Heart left ventricle (tissue), 16 donors: ENCODE results near the gene EPHA7. TPM values are rescaled to one million over a fixed set of nuclear protein-coding genes. Genes with fewer than 3 reads are reported as not detected.

Experiments
- ATAC-seq, 4 donors: fragments of 200-7000 bp; cut with Tn5 transposase; one replicate each; pipeline ENCODE4 v1.9.1; 2020 to 2022; ENCODE audit warnings: moderate library complexity in 4 of 4, mild to moderate bottlenecking in 3 of 4, moderate number of reproducible peaks in 1 of 4
- DNase-seq, 5 donors: peaks; one replicate each; pipeline ENCODE4 v3.0.0-alpha.2; 2020
- H3K27ac ChIP-seq, 12 donors: fragments of 200-600 bp; sonication (generic) in 4 of 12; one replicate each; pipeline versions ENCODE4 v1.5.0 to v1.8.0; 2016 to 2022; ENCODE audit warnings: mild to moderate bottlenecking in 2 of 12
- H3K27me3 ChIP-seq, 9 donors: fragments of 200-600 bp; sonication (generic) in 2 of 9; one replicate each; pipeline versions ENCODE4 v1.5.1 to v1.8.0; 2016 to 2022; ENCODE audit warnings: mild to moderate bottlenecking in 3 of 9
- H3K36me3 ChIP-seq, 9 donors: fragments of 200-600 bp; sonication (generic) in 2 of 9; one replicate each; pipeline versions ENCODE4 v1.5.0 to v1.8.0; 2018 to 2022; ENCODE audit warnings: mild to moderate bottlenecking in 2 of 9
- H3K4me1 ChIP-seq, 12 donors: fragments of 200-600 bp; sonication (generic) in 4 of 12; one replicate each; pipeline versions ENCODE4 v1.5.0 to v1.8.0; 2016 to 2022; ENCODE audit warnings: mild to moderate bottlenecking in 3 of 12
- H3K4me3 ChIP-seq, 12 donors: fragments of 200-600 bp; sonication (generic) in 4 of 12; one replicate each; pipeline versions ENCODE4 v1.5.0 to v1.8.0; 2017 to 2022; ENCODE audit warnings: mild to moderate bottlenecking in 9 of 12, moderate library complexity in 4 of 12
- H3K9me3 ChIP-seq, 12 donors: fragments of 200-600 bp; sonication (generic) in 4 of 12; one replicate each; pipeline versions ENCODE4 v1.5.0 to v1.8.0; 2016 to 2022; ENCODE audit warnings: mild to moderate bottlenecking in 1 of 12
- POLR2A ChIP-seq, 2 donors: fragments of 450-650 bp; IDR thresholded peaks; one replicate each; pipeline ENCODE4 v1.6.1; 2017; ENCODE audit warnings: antibody characterized with exemption in 2 of 2, mild to moderate bottlenecking in 2 of 2, moderate library complexity in 2 of 2
- WGBS, 4 donors: extraction: QIAGEN DNeasy Blood & Tissue Kit in 2 of 4; methylation state at CpG; one replicate each; pipeline versions ENCODE4 v1.1.5 to v1.1.7; 2013 to 2018; 5-methylcytosine and 5-hydroxymethylcytosine counted together
- intact Hi-C, 10 donors: fragments of 100-400 bp; cut with DNase I; formaldehyde crosslinking; loops; one replicate each; pipeline versions ENCODE4 v1.11.1 to v1.14.2; 2022
- polyA plus RNA-seq, 2 donors: library from polyadenylated mRNA; stranded (reverse); fragments of 200-250 nt; gene quantifications; one replicate each; pipeline ENCODE4 v1.2.3, GENCODE V29; 2013
- total RNA-seq, 9 donors: library from RNA; depleted of rRNA in 2 of 9; stranded (reverse); fragments of >200 nt in 2 of 9; fragmentation: NEBNext Ultra II Directional in 3 of 9; extraction: Animal tissue kit (Norgen Biotek cat#: 25700) in 3 of 9; gene quantifications; one replicate each; pipeline versions ENCODE4 v1.1.0 to v1.2.4, GENCODE V29; 2016 to 2023
- TF ChIP-seq, protein P1 (sequence below), 12 donors: fragments of 200-600 bp; sonication (generic) in 4 of 12; IDR thresholded peaks; one replicate each; pipeline versions ENCODE4 v1.5.0 to v1.8.0; 2018 to 2022; ENCODE audit warnings: antibody characterized with exemption in 12 of 12, mild to moderate bottlenecking in 5 of 12
- donor health status: ischemic (EF 13 %, LVEDD 7.1; RV severe dilation, severe dysfunction).
- donor health status: healthy with polysubstance abuse.
- donor health status: DM: no; HTN: yes; CAD: no.
- donor health status: DM: no; HTN: no; CAD: no.
- donor health status: ischemic (EF 25% LVEDD 6.9; RV normal size, moderate dysfunction).
- donor health status: ischemic (EF 25% LVEDD 5.7; RV mildly dilated, moderate dysfunction).
- donor health status: healthy.
- donor health status: DM: yes; HTN: yes; CAD: no.
- donor health status: ischemic (EF 35%, LVEDD 5.7; RV mildly dilated, moderate dysfunction).
- donor health status: nonischemic (EF 11% LVEDD 7.7; RV severe dilation, severe dysfunction).
- donor health status: DM: yes; HTN: yes; CAD: no.
- donor health status: PGD.
- donor health status: ischemic (EF 29% LVEDD 5.4; RV normal size, mild dysfunction).
- donor health status: nonischemic (EF 23%, LVEDD 6.1; RV moderate dilation, normal function).

The EPHA7 gene
- total and polyA plus RNA-seq, 11 donors, result 1.3 to 12.1 (median 3.0) TPM

DNA sequence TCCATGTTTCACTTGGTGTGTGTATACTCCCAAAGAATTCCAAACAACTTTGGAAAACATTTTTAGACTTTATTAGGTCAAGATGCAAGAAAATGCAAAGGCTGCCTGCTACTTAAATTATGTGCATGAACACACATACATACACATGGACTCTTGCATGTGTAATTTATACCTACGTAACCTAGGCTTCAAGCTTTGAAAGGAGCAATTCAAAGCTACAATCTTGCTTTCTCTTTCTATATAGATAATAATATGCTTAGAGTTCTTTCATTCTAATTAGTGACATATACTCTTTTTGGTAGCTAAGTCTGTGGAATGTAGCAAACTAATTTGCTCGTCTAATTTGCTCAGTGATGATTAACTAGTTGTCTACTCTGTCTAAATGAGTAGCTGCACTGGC lies 146.5 kb downstream of the EPHA7 start:
- H3K9me3 ChIP-seq, result no peaks in the 10 kb centered on the region
- H3K36me3 ChIP-seq, result no peaks in the 10 kb centered on the region
- H3K4me1 ChIP-seq, result no peaks in the 10 kb centered on the region
- H3K27ac ChIP-seq, result no peak overlapping the region
- no peak for DNase-seq
- WGBS, 4 donors, result 83 to 86% (median 84%) methylated on average over 2 of the region's 2 CpGs
- no peaks in the 10 kb centered on the region for H3K27me3 ChIP-seq
- no peak for ATAC-seq
- TF ChIP-seq POLR2A (IDR thresholded peaks at IDR 0.05), result no peak
- TF ChIP-seq, protein P1, sequence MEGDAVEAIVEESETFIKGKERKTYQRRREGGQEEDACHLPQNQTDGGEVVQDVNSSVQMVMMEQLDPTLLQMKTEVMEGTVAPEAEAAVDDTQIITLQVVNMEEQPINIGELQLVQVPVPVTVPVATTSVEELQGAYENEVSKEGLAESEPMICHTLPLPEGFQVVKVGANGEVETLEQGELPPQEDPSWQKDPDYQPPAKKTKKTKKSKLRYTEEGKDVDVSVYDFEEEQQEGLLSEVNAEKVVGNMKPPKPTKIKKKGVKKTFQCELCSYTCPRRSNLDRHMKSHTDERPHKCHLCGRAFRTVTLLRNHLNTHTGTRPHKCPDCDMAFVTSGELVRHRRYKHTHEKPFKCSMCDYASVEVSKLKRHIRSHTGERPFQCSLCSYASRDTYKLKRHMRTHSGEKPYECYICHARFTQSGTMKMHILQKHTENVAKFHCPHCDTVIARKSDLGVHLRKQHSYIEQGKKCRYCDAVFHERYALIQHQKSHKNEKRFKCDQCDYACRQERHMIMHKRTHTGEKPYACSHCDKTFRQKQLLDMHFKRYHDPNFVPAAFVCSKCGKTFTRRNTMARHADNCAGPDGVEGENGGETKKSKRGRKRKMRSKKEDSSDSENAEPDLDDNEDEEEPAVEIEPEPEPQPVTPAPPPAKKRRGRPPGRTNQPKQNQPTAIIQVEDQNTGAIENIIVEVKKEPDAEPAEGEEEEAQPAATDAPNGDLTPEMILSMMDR (IDR thresholded peaks at IDR 0.05), result no peak
- H3K4me3 ChIP-seq, result no peak overlapping the region
- intact Hi-C loops, result no loop called here

DNA sequence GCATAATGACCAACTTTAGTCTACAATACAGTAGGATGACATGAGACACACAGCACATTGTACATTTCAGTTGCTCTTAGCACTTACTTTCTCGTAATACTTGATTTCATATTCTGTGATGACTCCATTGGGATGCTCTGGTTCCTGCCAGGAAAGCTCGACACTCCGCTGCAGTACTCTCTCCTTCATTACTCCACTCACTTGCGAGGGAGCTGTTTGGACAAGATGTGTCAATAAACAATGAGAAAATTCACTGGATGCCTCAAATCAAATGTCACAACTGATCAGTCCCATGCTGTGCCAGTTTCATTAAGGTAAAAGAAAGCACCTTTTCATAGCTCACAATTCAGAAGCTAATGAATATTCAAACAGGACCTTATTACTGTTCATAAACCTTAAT lies 147.1 kb downstream of the EPHA7 start:
- ATAC-seq, result no peak
- Histone ChIP-seq H3K4me1 (no peaks in the 10 kb centered on the region), H3K27me3 (no peaks in the 10 kb centered on the region), H3K36me3 (no peaks in the 10 kb centered on the region), H3K27ac (no peak overlapping the region), H3K9me3 (no peaks in the 10 kb centered on the region), H3K4me3 (no peak overlapping the region)
- 67 to 87% (median 80%) methylated on average over 4 of the region's 4 CpGs for WGBS, 4 donors
- no peak for TF ChIP-seq POLR2A (IDR thresholded peaks at IDR 0.05)
- TF ChIP-seq, protein P1 (IDR thresholded peaks at IDR 0.05), result no peak
- DNase-seq, result no peak
- intact Hi-C loops, result no loop called here

DNA sequence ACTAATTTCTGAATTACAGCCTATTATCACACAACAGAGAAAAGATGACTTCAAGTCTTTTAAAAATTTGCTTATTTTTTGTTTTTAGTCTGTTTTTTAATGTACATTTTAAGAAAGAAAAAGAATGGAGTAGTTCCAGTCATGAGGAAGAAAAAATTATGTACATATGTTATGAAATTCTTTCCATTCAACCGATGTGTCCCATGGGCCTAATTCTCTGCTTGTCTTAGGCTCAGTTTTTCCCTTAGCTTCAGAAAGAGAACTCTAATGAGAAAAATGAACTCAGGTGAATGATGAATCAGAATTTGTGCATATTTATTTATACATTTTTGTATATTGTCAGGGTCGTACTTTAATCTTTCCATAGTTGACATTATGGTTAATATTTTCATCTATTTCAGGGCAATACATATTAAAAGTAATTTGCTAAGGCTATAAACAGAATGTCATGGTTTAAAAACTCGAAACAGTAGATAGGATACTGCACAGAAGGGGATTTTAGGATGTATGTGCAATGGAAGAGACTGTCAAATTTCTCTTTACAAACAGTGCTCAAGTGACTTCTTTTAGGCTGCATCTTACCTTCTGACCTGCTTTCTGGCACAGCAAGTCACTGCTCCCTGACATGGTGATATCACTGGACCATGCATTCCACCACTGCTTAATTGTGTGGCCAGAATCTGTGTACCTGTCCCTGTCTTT lies 153.1 kb downstream of the EPHA7 start:
- Histone ChIP-seq H3K4me1 (no peaks in the 10 kb centered on the region), H3K27ac (no peak overlapping the region), H3K27me3 (no peaks in the 10 kb centered on the region), H3K9me3 (no peaks in the 10 kb centered on the region), H3K36me3 (no peaks in the 10 kb centered on the region), H3K4me3 (no peak overlapping the region)
- intact Hi-C loops, result no loop called here
- TF ChIP-seq, protein P1 (IDR thresholded peaks at IDR 0.05), result no peak
- TF ChIP-seq POLR2A (IDR thresholded peaks at IDR 0.05), result no peak
- ATAC-seq (no peak), DNase-seq (no peak)
- 76 to 80% (median 77%) methylated on average over 3 of the region's 3 CpGs for WGBS, 4 donors

DNA sequence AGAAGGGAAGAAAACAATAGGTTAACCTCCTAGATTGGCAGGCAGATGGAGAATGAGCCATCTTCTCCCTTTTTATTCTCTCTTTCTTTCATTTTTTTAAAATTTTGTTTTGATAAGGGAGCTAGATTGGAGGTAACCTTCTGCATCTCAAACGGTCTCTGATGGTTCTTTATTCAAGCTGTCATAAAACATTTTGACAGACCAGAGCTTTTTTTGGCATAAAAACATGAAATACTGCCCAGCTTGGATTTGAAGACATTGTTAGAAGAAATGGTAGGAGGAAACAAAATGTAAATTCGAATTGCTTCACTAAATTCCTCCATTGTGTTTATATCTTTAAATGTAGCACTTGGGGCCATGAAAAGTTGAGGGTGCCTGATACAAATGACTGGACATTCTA lies 158.5 kb downstream of the EPHA7 start:
- DNase-seq, result no peak

More for the DNA sequence above, 158.5 kb downstream of the EPHA7 start:
- no peak for TF ChIP-seq POLR2A (IDR thresholded peaks at IDR 0.05)
- TF ChIP-seq, protein P1 (IDR thresholded peaks at IDR 0.05), result no peak
- no peak for ATAC-seq
- Histone ChIP-seq H3K27ac (no peak overlapping the region), H3K4me1 (no peaks in the 10 kb centered on the region), H3K9me3 (no peaks in the 10 kb centered on the region), H3K36me3 (no peaks in the 10 kb centered on the region), H3K4me3 (no peak overlapping the region), H3K27me3 (no peaks in the 10 kb centered on the region)
- intact Hi-C loops, result no loop called here
- WGBS, 4 donors, result 52 to 71% (median 67%) methylated on average over 2 of the region's 2 CpGs
